ENCODE data around the gene DSG3.

Gene DSG3

DNA sequence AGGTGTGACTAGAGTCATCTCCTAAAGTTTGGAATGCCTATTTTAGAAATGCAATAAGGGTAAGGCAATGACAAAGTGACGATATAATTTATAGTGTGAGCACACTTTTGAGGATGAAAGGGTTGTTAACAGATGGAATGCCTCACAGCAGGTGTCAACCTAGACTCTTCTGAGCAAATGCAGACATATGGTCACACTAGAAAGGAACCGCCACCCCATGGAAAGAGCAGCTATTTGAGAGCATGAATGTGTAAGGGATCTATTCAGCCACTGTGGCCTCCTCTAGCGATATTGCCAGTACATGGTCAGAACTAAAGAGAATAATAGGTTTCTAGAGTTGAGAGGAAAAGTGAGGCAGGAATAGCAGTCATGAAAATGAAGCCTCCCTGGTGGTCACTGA lies 68.9 kb downstream of the DSG3 start:
- 84 to 87% methylated on average over 3 of the region's 3 CpGs for WGBS, 2 experiments (ENCODE audit: insufficient coverage in 2 of 2)
- Histone ChIP-seq H3K9me3 (ENCODE audit: control insufficient read depth, low read length) (no peaks in the 10 kb centered on the region), H3K27ac (ENCODE audit: low read depth, low read length, severe bottlenecking) (no peak overlapping the region), H3K4me3 (ENCODE audit: extremely low read depth, insufficient read depth, low read length, poor library complexity, severe bottlenecking) (no peak overlapping the region), H3K36me3 (ENCODE audit: control insufficient read depth, insufficient read depth, low read length) (peaks cover 15% of the 10 kb centered on the region), H3K4me1 (ENCODE audit: control insufficient read depth, insufficient read depth, low read length, poor library complexity, severe bottlenecking) (peaks cover 28% of the 10 kb centered on the region)

GRCh38 chr18:31526374-31526773 lies 78.8 kb downstream of the DSG3 start:
- H3K27ac ChIP-seq (ENCODE audit: low read depth, low read length, severe bottlenecking) = no peak overlapping the region
- no peak overlapping the region for H3K4me3 ChIP-seq (ENCODE audit: extremely low read depth, insufficient read depth, low read length, poor library complexity, severe bottlenecking)
- H3K9me3 ChIP-seq (ENCODE audit: control insufficient read depth, low read length) = no peaks in the 10 kb centered on the region
- 96 to 98% methylated on average over 7 of the region's 7 CpGs for WGBS, 2 experiments (ENCODE audit: insufficient coverage in 2 of 2)
- peaks cover 44% of the 10 kb centered on the region for H3K36me3 ChIP-seq (ENCODE audit: control insufficient read depth, insufficient read depth, low read length)
- no peaks in the 10 kb centered on the region for H3K4me1 ChIP-seq (ENCODE audit: control insufficient read depth, insufficient read depth, low read length, poor library complexity, severe bottlenecking)

Data from mesodermal cell (in vitro differentiated cells).